SIG-M5 treated with dmso at 0.1 percent for 504 hours (cell line): ENCODE data around the gene MRPL23.

ENCODE experiments used
- DNase-seq: peaks from one replicate; lab custom pipeline; 2025; ENCODE audit not compliant: unreplicated experiment; lab: John Stamatoyannopoulos, UW

Gene MRPL23

DNA sequence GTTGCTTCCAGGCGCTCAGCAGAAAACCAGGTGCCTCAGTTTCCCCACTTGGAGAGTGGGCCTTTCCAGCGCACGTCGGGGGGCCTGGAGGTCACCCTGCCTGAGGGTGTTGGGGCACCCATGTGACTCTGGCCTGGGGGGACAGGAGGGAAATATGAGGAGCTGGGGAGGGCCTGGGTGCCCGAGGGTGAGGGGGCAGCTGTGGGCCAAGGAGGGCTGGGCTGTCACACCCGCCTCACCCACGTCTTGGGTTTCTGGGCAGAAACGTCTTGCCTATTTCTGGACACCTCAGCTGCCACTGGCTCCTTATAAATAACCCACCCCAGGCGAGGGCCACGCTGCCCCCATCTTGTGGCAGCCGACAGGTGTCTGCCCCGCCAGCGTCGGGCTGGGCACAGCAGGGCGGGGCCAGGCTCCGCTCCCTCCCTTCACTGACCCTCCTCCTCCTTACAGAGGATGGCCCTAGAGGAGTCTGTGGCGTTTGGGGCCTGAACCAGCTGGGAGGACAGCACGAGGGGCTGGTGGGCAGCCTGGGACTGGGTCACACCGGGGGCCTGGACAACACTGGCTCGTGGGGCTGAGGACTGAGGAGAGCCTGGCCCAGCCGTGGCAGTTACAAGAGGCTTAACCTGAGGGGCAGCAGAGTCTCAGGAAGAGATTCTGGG, 26.1 kb upstream of the MRPL23 start:
- DNase-seq: no peak

DNA sequence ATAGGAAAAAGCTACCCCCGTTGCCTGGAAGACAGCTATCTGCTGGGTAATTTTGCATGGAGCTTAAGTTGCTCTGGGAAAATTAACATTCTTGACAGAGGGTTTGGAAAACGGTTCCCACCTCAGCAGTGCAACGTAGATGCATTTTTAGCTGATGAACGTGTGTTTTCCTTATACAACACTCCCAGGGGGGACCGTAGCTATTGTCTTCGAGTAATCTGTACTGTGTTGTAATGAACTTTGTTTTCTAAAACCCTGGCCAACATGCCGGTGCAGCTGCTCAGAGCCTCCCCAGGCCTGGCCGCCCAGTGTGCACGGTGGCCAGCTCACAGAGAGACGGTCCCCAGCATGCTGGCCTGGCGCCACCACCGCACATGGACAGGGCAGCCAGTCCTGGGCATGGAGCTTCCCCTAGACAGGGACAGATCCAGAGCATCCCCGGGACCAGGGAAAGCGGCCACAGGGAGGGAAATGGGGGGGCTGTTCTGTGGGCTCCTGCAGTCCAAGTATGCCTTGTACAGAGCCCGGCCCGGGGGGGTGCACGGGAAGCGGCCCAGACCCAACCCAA, 25.5 kb upstream of the MRPL23 start:
- DNase-seq: no peak

DNA sequence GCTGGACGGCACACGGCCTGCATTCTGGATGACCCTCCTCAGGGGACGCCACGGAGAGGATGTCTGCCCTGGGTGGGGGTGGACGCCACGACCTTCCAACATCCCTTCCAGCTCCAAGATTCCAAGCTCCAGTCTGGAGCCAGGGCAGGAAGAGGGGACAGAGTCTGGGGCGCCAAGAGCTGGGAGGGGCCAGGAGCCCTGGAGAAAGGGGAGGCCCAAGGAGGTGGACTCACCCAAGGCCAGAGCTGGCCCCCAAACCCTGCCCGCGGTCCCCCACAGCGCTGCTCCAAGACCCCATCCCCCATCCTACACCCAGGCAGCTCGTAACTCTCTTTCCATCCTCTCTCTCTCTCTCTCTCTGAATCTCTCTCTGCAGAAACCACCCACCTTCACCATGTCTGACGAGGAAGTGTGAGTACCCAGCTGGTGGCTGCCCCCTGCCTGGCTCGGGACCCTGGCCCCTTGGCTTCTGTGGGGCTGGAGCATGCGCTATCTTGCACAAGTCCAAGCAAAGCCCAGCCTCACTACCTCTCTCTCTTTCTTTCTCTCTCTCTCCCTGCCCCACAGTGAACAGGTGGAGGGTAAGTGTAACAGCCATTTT, 24.6 kb upstream of the MRPL23 start:
- no peak for DNase-seq

DNA sequence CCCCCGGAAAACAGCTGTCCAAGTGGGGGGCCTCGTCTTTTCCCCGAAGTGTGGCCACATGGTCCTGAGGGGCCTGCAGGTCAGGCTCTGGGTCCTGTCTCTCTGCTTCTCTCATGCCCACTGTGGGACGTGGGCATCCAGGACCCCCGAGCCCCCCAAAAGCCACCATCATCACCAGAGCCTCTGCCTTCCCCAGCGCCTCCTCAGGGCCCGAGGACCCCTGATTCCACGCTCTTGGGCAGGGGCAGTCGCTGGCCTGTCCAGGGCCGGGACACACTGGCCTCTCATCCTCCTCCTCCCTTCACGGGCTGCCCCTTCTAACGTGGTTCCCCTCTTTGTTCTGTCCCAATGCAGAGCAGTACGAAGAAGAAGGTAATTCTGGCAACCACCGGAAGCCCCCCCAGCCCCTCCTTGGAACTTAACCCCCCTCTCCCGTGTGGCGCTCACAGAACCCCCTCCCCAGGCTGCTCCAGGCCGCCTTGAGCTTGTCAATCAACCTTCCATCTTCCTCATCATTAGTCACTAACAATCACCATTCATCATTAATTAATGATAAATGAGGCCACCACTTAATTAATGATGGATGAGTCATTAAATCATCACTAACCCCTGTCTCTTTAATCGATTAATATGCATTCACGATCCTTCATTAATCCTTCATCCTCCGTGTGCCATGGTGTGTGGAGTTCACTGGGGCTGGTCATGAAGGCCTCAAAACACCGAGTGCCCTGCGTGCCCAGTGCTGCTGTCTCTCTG, 23.8 kb upstream of the MRPL23 start:
- no peak for DNase-seq

DNA sequence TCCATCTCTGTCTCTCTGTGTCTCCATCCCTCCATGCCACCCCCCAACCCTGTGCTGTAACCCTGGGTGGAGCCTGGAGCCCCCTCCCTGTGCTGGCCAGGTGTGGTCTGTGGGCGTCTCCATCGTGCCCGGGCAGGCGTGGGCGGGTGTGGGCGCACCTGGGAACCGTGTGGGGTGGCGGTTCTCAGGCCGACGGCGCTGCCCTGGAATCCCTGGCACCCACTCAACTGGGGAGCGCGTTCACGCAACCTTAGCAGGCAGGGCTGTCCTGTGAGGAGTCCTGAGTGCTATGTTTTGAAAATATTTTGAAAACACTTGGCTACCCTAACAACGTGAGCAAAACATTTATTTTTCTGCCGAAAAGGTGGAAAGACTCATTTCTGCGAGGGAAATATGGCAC, 23.0 kb upstream of the MRPL23 start:
- DNase-seq: no peak

DNA sequence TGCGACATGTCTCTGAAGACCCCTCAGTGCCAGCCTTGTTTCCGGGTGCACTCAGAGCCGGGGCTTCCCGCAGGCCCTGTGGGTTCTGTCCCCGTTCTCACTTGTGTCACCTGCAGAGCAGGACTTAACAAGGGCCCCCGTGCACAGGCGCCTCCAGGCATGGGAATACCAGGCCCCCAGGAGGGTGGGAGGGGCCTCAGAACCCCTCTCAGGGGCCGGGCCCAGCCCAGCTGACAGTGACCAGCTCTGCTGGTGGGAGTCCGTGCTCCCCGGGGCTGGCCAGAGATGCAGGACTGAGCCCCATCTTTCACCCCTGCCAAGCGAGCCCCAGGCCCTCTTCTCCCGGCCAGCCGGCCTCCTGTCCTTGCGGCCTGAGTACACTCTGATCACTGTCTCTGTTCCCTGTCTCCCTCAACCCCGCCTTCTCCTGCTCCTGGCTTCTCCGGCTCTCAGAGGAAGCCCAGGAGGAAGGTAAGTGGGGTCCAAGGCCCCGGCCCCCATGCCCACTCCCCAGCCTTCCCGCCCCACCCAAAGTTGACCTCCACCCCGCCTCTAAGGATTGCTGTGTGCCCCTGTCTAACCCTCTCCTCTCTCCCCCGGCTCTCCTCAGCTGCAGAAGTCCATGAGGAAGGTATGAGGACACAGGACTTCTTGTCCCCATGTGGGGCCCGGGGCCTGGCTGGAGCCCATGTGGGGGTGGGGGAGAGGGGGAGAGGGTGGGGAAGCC, 22.3 kb upstream of the MRPL23 start:
- no peak for DNase-seq

DNA sequence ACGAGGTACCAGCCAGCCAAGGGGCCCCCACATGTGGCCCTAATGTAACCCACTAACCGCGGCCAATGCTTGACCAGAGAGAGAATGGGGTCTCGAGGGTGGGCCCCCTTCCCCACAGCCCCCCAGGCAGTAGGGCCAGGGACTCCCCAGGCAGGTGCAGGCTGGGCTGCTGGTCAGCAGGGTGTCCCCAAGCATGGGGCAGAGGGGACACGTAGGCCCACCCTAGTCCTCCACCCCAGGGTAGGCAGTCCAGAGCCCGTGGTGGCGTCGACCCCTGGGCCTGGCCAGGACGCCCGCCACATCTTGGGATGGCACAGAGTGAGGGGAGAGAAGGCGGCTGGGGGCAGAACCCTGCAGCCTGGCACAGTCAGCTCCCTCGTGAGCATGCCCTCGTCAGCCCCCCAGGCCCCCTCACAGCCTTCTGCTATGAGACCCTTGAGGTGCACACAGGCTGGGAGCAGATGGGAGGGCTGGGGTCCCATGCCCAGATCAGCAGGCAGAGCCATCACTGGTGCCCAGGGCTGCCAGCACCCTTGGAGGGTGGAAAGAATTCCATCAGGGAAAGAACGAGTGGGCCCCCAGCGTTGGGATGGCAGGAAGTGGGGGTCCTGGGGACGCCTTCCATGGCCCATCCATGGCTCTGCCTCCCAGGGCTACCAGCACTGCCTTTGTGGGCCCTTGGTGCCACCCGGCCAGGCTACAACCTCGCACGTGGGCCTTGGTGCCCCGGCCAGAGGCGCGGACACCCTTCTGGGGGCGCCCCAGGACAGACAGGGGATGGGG, 21.6 kb upstream of the MRPL23 start:
- no peak for DNase-seq

DNA sequence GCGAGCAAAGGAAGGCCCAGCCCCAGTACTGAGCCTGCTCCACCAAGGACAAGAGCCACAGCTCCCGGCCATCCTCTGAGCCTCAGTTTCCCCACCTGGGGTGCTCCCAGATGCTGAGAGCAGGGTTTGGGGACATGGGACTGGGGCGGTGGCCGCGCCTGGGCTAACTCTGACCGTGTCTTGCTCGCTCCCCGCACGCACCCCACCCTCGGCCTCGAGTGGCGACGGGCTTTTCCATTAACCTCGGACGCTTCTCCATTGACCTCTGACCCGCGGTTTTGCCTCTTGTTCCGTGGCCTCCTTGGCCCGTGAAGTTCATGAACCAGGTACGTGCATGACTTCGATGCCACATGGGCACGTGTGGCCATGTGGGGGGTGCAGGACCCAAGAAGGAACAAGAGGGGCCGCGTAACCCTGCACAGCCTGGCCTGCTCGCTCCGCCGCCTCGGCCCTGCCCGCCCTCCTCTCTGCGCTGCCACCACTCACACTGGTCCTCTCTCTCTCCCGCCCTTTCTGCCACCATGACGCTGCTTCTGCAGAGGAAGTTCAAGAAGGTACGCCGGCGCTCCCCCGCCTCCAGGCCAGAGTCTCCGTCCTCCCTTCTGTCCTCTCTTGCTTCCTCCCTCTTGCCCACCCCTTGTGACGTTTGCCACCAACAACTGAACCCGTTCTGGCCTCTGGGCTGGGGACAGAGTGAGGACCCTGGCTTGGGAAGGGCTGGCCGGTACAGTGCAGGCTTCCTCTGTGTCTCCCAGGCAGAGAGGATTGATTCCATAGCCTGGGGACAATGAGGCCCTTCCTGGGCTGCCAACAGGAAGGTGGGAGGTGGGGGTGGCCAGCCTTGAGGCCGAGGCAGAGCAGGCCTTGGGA, 20.7 kb upstream of the MRPL23 start:
- no peak for DNase-seq

DNA sequence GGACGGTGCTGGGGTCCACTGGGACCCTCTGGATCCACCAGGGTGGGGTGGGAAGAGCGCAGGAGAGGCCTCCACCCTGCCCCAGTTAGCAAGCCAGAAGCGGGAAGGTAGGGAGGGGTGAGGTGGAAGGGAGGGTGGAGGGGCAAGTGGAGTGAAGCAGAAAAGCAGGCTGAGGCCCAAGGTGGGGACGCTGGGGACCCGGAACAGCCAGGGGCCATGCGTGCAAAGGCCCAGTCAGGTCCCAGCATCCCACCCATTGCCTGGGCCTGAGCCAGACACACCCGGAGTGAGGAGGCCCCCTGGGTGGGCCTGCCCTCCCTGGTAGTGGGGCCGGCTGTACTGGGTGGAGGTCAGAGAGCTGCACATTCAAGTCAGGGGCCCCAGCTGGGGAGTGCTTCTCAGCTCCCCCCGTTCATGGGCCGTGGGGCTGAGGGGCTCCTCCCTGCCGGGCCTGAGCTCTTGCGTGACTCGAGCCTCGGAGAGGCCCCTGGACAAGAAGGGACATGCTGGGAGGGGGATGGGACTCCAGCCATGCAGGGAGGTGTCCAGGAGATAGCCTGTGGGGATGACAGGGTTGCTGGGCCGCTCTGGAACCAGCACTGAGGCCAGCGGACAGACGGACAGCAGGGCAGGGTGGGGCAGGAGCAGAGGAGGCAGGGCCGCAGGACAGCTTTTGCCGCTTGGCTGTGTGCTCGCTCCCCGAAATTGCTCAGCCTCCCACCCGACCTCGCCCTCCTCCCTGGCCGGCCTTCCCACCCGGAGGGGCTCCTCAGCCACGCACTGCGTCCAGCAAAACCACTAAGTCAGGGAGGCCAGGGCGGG, 19.9 kb upstream of the MRPL23 start:
- DNase-seq: no peak

DNA sequence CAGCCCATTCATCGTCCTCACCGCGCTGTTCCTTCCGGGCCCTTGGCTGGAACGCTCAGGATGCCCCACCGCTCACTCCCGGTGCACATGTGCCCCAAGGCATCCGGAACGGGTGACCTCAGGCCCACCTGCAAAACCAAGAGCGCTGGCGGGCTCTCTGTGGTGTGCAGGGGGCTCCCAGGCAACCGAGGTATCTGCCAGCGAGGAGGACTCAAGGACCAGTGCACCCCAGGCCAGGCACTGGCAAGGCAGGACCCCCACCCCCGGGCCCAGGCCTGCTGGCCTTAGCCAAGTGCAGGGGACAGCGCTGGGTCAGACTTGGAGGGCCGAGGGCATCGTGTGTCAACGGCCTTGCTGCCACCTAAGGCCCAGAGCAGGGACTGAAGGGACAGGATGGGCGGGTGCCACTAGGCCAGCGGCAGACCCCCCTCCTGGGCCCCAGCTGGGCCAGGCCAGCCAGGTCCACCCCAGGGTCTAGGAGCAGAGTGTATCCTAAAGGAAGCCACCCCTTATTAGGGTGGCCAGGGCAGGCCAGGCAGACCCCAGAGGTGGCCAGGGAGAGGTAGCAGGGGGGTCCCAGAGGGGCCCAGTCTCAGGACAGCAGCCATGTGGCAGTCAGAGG, 19.2 kb upstream of the MRPL23 start:
- DNase-seq: no peak

DNA sequence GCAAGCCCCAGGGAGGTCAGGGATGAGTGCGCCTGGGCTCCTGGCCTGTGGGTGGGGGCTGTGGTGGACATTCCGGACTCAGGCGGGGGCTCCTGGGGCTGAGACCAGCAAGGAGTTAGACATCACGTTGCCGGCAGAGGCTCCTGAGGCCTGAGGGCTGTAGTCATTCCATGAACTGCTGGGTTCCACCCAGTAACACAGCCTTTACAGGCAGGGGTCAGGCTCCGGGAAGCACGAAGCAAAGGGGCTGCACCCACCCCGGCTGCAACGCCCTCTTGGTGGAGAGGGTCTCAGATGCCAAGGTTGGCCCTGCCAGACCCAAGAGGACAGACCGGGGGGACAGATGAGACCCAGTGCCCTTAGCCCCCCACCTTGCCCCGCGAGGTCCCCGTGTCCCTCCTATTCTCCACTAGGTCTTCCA, 18.7 kb upstream of the MRPL23 start:
- DNase-seq: no peak

DNA sequence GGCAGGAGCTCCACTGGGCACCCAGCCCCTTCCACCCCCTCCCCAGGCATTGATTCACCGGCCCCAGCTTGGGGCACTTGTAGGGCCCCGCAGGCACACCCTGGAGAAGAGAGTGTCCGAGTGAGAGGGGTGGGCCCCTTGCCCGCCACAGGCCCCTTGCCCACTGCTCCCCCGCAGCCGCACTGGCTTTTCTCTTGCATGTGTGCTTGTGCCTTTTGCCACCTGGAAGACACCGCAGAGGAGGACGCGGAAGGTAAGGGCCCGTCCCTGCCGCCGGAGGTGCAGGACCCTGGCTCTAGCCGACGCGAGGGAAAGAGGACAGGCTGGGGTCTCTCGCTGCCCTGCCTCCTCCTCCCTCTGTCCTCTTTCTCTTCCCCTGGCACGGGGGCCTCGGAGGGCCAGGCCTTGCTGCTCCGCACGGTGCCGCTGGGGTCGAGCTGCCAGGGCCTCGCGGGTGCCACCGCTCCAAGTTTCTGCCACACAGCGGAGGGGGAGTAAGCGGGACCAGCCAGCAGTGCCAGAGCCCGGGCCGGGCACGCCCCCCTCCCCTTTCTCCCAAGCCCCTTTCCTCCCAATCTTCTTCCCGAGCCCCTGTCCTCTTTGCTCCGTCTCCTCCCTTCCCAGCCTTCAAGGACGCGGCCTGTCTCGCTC, 18.1 kb upstream of the MRPL23 start:
- no peak for DNase-seq

DNA sequence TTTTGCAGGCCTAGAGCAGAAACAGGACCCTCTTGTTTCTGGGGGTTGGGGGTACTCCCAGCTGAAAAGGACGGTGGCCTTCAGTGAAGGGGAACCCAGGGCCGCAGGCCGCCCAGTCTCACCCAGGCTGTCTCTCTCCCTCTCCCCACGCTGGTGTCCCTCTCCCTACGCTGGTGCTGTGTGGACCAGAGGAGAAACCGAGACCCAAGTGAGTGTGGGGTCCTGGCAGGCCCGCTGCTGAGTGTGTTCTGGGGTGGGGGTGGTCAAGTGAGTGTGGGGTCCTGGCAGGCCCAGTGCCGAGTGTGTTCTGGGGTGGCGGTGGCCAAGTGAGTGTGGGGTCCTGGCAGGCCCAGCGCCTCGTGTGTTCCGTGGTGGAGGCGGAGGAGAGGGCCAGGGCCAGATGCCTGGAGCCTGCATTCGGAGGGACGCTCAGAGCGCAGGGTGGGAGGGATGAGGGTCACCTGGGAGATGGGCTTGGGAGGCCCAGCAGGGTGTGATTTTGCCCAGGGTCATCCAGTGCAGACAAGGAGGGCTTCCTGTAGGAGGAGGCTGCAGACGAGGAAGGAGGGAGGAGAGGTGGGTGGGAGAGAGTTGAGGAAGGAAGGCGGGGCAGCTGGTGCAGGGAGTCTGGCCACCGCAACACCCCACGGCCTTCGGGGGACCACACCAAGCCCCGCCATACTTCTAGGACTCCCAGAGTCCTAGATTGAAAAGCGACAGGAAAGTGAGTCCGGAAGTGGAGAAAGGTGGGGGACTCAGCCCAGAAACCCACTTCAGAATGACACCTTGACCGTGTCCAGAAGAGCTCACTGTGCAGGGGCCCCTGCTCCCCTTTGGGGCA, 17.3 kb upstream of the MRPL23 start:
- DNase-seq: no peak

DNA sequence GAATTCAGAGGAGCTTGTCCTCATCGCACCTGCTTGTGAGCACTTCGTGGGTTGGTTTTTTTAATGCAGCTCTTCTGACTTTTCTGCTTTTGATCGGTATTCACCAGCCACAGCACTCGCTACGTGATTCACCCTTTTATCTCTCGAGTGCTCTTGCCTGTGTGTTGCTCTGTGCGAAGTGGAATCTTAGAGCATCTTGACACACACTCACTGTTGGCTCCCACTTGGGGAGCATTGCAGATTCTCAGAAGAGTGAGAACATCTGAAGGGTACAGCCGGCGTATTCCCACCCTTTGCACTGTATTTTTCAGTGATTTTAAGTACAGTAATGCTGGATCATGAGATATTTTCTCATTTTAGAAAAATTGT, 16.7 kb upstream of the MRPL23 start:
- no peak for DNase-seq

DNA sequence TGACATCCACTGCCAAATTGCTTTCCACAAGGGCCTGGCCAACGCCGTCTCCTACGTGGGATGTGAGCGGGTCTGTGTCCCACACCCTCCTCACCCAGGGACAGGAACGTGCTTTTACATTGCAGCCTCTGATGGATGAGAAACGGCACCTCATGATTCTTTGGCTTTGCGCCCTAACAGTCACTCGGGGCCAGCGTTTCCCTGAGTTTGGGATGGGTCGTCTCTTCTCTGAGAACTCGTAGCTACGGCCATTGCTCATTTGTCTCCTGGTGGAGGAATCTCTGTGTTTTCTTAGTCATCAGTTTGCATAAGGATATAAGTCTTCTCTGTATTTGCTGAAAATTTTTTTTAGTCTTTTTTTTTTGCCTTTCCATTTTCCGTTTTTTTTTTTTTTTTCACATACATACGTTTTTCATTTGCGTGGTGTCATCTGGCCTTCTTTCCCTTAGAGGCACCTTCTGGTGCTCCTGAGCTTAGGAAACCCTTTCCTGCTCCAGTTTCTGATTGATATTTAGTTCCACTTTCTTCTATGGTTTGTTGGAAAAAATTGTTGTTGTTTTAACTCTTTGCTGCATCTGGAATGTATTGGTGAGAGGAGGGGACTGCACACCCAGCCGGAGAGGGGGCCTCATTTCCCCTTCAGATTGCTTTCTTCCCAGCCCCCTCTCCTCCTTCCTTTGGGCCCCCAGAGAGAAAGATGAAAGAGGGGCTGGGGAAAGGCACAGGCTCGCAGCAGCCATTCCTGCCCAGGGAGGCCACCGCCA, 15.6 kb upstream of the MRPL23 start:
- no peak for DNase-seq

DNA sequence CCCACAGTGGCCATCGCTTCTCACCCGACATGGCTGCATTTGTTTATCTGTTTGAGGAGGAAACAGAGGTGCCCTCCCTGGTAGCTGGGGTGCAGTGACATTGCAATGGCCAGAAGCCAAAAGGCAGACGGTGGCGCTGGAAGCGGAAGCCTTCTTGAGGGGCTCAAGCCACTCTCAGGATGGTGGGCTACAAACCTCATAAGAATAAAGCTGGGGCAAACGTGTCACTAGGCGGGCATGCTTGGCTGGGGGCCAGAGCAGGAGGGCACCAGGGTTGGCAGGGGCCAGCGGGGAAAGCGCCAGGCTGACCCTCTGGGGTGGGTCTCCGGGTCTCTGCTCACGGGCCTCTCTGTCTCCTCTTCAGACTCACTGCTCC, 15.0 kb upstream of the MRPL23 start:
- DNase-seq: no peak
